CD4-positive, alpha-beta T cell treated with Interleukin-4 for 1 hour (primary cell): ENCODE measurements around the gene WDR19.

Experiments used
- DNase-seq, 2 donors: peaks; one replicate each; pipeline ENCODE4 v3.0.0-alpha.2; 2020 to 2022

WDR19 gene

DNA sequence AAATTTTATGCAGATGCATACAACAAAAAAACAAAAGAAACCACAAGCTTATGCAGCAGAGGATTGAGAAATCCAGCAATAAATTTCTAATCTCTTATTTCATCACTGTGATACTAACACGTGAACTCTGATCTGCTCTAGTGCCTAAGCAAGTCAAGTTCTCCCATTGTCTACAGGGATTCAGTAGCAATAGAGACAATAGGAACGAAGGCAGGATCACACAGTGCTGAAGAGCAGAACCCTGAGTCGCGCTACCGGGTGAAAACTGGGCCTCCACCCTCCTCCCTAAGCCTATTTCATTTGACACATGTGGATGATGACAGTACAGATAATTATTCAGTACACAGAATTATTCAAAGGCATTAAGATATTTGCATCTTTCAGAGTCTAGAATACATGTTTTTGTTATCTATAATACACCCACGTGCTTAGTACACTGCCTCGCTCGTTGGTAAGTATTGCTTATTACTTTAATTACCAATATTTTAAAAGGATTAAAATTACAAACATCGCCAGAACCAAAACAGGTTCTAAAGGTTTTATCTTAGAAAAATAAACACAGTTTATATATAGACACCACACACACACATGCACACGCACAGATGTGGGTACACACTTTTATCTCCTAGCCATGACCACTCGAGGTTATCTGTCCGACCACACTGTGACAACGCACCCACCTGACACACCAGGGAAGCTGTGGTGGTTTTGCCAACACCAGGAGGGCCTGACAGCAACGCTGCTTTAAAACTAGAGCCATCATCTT lies 123.8 kb downstream of the WDR19 start:
- DNase-seq: no peak

GRCh38 chr4:39308611-39309010 lies 126.3 kb downstream of the WDR19 start:
- DNase-seq: no peak

DNA sequence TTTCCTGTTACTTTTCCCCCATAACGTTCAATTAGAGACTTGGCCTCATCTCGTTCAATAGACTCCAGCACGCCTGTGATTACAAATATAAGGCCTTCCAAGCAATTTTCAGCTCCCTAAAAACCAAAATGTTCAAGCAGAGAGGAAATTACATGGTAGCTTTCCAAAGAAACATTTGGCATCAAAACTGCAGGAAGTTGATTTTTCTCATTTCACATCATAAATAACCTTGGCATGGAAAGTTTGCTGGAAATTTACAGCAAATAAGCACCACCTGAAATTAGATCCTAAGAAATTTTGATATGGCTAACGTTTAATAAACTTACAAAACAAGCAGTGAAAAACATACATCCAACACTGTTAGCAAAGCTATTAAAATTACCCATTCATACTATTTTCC lies 130.5 kb downstream of the WDR19 start:
- no peak for DNase-seq

DNA sequence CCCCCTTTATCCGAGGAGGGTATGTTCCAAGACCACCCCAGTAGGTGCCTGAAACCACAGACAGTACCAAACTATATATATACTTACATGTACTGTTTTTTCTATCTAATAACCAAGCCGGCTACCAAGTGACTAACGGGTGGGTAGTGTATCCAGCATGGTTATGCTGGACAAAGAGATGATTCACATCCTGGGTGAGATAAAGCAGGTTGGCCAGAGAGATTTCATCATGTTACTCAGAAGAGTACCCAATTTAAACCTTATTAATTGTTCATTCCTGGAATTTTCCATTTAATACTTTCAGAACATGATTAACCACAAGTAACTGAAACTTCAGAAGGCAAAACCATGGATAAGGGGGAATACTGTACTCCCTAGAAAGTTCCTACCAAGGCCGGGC lies 137.3 kb downstream of the WDR19 start:
- DNase-seq: no peak

GRCh38 chr4:39320381-39321115 lies 138.2 kb downstream of the WDR19 start:
- DNase-seq: no peak

DNA sequence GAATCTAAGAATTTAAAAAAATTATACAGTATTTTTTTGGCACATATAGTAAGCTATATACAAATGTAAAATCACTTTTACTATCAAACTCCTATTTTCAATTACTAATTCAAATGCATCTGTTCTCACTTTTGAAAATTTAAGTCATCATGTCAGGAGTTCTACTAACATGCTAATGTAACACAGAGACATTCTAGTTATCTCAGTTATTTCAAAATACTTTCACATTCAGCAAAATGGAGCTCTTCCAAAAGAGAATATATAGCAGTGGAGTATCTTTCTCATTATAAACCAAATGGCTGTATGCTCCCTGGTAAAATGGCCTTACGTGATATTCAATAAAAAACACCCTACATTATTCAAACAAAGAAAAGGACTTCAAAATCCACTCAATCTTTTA lies 141.5 kb downstream of the WDR19 start:
- no peak for DNase-seq

- DNase-seq: no peak
These were observed 142.1 kb downstream of the WDR19 start for GRCh38 chr4:39324446-39324845.

GRCh38 chr4:39324897-39325613 lies 142.7 kb downstream of the WDR19 start:
- DNase-seq: no peak

- no peak for DNase-seq
These were observed 144.2 kb downstream of the WDR19 start for GRCh38 chr4:39326468-39326977.

DNA sequence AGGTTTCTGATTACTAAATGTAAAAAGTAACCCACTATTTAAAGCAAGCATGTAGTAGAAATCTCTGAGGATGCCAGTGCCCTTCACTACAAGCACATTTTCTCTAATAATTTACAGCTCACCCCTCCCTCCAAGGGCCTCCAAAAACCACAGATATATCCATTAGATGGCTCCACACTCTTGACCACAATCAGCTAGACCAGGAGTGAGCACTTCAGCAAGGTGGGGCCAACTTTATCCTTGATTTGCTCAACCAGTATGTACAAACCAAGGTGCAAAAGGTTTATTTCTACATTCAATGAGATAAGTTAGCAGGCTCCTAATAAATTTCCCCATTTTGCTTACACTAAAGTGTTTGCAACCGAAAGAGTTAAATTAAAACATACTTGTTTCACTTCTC lies 148.0 kb downstream of the WDR19 start:
- no peak for DNase-seq

DNA sequence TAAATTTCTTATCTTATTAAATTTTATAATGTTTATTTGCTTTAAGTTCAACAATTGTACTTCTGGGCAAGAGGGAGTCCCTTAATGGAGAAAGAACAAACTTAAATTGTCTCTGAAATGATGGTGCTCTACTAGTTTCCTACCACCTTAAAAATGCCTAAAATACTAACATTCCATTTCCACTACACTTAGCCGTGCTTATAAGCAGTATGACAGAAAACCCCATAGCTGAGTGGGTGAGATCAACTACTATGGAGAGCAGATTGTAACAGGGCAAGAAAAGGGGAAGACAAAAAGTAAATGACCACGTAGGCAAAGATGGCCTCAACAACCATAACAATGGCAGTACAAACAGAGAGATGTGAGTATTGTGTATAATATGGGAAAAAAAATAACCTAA lies 148.9 kb downstream of the WDR19 start:
- DNase-seq: no peak
